Measurements from ENCODE around the gene ENTPD2. TPM values are rescaled to one million over a fixed set of nuclear protein-coding genes. Genes with fewer than 3 reads are reported as not detected.

The ENTPD2 gene
- total and polyA plus RNA-seq, 9 of the 15 experiments (the other 6 are each of a cell fraction or from before 2014, with no cell fraction given) = 0.04 to 0.60 (median 0.14) TPM; not detected in 4

GRCh38 chr9:137086531-137087408 lies 32.9 kb upstream of the ENTPD2 start, which contains the start of gene MAN1B1:
Gene MAN1B1 (plus strand): TSS chr9:137086985. CDS start chr9:137087000, 15 bp downstream.
- in situ Hi-C loops (cut with MboI) = no loop called here
- POLR2A ChIA-PET = interaction anchor here (0.6 to 3.3 kb wide), 20 partner anchors 10 to 279 kb away, joined by 3 to 18 read pairs (median 4); partner anchors contain the start of genes RABL6, RNF224, SAPCD2 and TUBB4B
- WGBS (ENCODE audit: insufficient coverage, low coverage, missing lambda C conversion rate) = under 1% methylated on average over 87 of the region's 101 CpGs
- Histone ChIP-seq H3K9me1 (ENCODE audit: control insufficient read depth, insufficient read depth, low read length) (no peaks in the 10 kb centered on the region), H2AFZ (ENCODE audit: low read depth, low read length) (peak within 1 kb of the TSS; percentile 81), H3K4me1 (replicated peaks in 1 of 2; ENCODE audit: control insufficient read depth in 2 of 2, insufficient read depth in 2 of 2, low read length in 2 of 2) (peaks cover 32 to 64% of the 10 kb centered on the region in 2 experiments; a peak in 4 of 5 replicates), H3K9ac (ENCODE audit: insufficient read depth in 1 of 2, low read depth in 2 of 2, low read length in 2 of 2) (peak within 1 kb of the TSS; percentile 82 to 94), H4K20me1 (replicated peaks; ENCODE audit: control insufficient read depth, insufficient read depth, low read length) (no peaks in the 10 kb centered on the region), H3K36me3 (ENCODE audit: control insufficient read depth, insufficient read depth, low read length) (peaks cover 27% of the 10 kb centered on the region), H3K27ac (ENCODE audit: extremely low read depth, low read depth, low read length) (peak within 1 kb of the TSS; percentile 87), H3K4me2 (ENCODE audit: insufficient read depth, low read length) (peak within 1 kb of the TSS; percentile 86), H3K27me3 (ENCODE audit: control insufficient read depth in 2 of 2, insufficient read depth in 2 of 2, low read length in 2 of 2) (no peaks in the 10 kb centered on the region), H3K9me3 (replicated peaks; ENCODE audit: control insufficient read depth, insufficient read depth, low read depth, low read length) (no peaks in the 10 kb centered on the region), H3K4me3 (peak within 1 kb of the TSS; percentile 79), H3K79me2 (ENCODE audit: control insufficient read depth, insufficient read depth, low read length) (peaks cover 30% of the 10 kb centered on the region)
- no TSS peak for BruUV-seq (replicated peaks)
- ATAC-seq (peak; percentile 89), FAIRE-seq (peak; percentile 99), DNase-seq (ENCODE audit: extremely low read depth in 1 of 4, low spot score in 3 of 4) (peak; percentile 95 to 100 (median 96))
- intact Hi-C loops (cut with micrococcal nuclease) = loop anchor here (2.0 kb wide), 2 partner anchors 18 to 64 kb away; no protein-coding TSS in a partner anchor
- CTCF ChIA-PET (ENCODE audit: low intra/inter-chr PET ratio) = interaction anchor here (1.2 kb wide), 1 partner anchor 140 kb away, joined by 6 read pairs; the partner anchor contains the start of gene RNF224
- TF ChIP-seq, protein P1, sequence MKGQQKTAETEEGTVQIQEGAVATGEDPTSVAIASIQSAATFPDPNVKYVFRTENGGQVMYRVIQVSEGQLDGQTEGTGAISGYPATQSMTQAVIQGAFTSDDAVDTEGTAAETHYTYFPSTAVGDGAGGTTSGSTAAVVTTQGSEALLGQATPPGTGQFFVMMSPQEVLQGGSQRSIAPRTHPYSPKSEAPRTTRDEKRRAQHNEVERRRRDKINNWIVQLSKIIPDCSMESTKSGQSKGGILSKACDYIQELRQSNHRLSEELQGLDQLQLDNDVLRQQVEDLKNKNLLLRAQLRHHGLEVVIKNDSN (CRISPR knock-in tag; IDR thresholded peaks at IDR 0.05) = peak; percentile 95
- 0 out of 4 replicates have a peak, but pooled peaks of 1 of the 2 experiments have one; percentile 18 for TF ChIP-seq RCOR1 (IDR thresholded peaks at IDR 0.05; ENCODE audit: borderline replicate concordance in 1 of 2, low read depth in 2 of 2, low read length in 2 of 2)
- peak; percentile 90 for TF ChIP-seq SAFB (IDR thresholded peaks at IDR 0.05; ENCODE audit: borderline replicate concordance, low read depth, low read length)
- peak in 1 of 2 experiments; percentile 38; a peak in 1 of 4 replicates for TF ChIP-seq MAZ (CRISPR knock-in tag; conservative IDR thresholded peaks at IDR 0.05 in 1 of 2, IDR thresholded peaks at IDR 0.05 in 1 of 2)
- TF ChIP-seq NCOA6 (IDR thresholded peaks at IDR 0.05) = peak; percentile 80; the same call in 1 of the 2 replicates
- peak in 1 of 2 experiments; percentile 53; a peak in 1 of 4 replicates for TF ChIP-seq SRF (CRISPR knock-in tag; IDR thresholded peaks at IDR 0.05)
- TF ChIP-seq CBFB (CRISPR knock-in tag; IDR thresholded peaks at IDR 0.05) = no peak
- peak; percentile 29 to 89; a peak in 3 of 4 replicates for TF ChIP-seq SIN3A (IDR thresholded peaks at IDR 0.05; ENCODE audit: borderline replicate concordance in 2 of 2, control insufficient read depth in 1 of 2, low read depth in 2 of 2, low read length in 2 of 2)
- TF ChIP-seq ZNF3 (CRISPR knock-in tag; IDR thresholded peaks at IDR 0.05) = no peak
- TF ChIP-seq GTF2E2 (tag; IDR thresholded peaks at IDR 0.05) = peak; percentile 84; the same call in 1 of the 2 replicates
- peak; percentile 72 for TF ChIP-seq TBP (optimal IDR thresholded peaks at IDR 0.05; ENCODE audit: low read depth, low read length)
- TF ChIP-seq BRCA1 (IDR thresholded peaks at IDR 0.05) = no peak
- peak; percentile 92; the same call in 1 of the 2 replicates for TF ChIP-seq BRCA1 (CRISPR knock-in tag; IDR thresholded peaks at IDR 0.05)
- peak; percentile 95; the same call in 1 of the 2 replicates for TF ChIP-seq EP400 (IDR thresholded peaks at IDR 0.05)
- TF ChIP-seq ETV1 (tag; conservative IDR thresholded peaks at IDR 0.05; ENCODE audit: low read depth) = 0 out of 2 replicates have a peak, but pooled peaks have one; percentile 6

Measured in K562 (cell line).